GM21619 (cell line): ENCODE measurements around the gene MYCN.
"Not testable (repeated sequence)": the region's sequence is repeated elsewhere in the genome, so short reads cannot be mapped to it uniquely, and the experiment has no call there.

Experiments used
- ATAC-seq: cut with Tn5 transposase; IDR thresholded peaks from one replicate; pipeline ENCODE4 v1.9.1; 2021; ENCODE audit not compliant: unreplicated experiment

Gene MYCN

DNA sequence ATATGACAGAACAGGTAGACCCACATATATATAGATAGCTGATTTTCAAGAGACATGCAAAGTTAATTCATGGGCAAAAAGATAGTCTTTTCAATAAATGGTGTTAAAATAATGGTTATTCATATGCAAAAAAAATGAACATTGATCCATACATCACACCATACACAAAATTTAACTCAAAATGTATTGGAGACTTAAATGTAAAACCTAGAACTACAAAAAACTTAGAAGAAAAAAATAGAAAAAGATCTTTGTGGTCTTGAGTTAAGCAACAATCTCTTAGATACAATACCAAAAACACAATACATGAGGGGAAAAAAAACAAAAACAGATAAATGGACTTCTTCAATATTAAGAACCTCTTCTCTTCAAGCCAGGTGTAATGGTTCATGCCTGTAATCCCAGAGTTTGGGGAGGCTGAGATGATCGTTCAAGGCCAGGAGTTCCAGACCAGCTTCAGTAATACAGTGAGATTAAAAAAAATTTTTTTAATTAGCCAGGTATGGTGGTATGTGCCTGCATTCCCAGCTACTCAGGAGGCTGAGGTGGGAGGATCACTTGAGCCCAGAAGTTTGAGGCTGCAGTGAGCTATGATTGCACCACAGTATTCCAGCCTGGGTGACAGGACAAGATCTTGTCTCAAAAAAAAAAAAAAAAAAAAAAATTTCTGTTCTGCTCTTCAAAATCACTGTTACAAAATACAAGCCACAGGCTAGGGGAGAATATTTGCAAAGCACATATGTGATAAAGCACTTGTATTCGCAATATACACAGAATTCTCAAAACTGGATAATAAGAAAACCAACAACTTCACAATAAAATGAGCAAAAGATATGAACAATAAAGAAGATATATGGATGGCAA is 32.7 kb upstream of the MYCN start:
- no peak for ATAC-seq

DNA sequence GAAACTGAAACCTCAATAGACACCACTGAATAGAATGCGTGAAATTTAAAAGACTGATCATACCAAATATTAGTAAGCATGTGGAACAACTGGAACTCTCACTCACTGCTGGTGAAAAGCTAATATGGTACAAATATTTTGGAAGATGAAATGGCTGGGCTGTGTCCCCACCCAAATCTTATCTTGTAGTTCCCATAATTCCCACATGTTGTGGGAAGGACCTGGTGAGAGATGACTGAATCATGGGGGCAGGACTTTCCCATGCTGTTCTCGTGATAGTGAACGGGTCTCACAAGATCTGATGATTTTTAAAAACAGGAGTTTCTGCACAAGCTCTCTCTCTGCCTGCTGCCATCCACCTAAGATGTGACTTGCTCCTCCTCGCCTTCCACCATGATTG is 32.0 kb upstream of the MYCN start:
- no peak for ATAC-seq

DNA sequence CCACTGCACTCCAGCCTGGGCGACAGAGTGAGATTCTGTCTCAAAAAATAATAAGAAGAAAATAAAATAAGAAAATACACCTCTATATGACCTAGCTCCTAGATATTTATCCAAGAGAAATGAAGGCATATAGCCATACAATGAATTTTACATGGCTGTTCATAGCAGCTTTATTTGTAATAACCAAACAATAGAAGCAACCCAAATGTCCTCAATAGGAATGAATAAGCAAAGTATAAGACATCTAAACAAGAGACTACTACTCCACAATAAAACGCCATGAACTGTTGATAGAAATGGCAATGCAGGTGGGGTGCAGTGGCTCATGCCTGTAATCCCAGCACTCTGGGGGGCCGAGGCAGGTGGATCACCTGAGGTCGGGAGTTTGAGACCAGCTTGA is 31.2 kb upstream of the MYCN start:
- ATAC-seq, result no peak

DNA sequence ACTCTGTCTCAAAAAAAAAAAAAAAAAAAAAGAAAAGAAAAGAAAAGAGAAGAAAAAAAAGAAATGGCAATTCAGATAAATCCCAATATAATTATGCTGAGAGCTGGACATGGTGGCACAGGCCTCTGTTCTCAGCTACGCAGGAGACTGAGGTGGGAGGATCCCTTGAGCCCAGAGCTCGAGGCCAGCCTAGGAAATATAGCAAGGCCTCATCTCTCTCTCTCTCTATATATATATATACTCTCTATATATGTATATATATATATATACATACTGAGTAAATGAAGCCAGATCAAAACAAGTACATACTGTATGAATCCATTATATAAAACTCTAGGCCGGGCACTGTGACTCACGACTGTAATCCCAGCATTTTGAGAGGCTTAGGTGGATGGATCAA is 30.6 kb upstream of the MYCN start:
- ATAC-seq, result no peak

DNA sequence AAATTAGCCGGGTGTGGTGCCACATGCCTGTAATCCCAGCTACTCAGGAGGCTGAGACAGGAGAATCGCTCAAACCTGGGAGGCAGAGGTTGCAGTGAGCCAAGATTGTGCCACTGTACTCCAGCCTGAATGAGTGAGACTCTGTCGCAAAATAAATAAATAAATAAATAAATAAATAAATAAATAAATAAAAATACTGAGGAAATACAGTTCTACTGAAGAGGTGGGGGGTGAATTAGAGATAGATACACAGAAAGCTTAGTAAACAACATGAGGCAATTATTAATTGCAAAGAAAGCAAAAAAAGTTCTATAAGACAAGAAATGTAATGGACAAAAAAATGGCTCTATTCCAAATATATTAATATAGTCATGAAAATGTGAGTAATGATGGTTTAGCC is 29.1 kb upstream of the MYCN start:
- not testable (repeated sequence) for ATAC-seq

DNA sequence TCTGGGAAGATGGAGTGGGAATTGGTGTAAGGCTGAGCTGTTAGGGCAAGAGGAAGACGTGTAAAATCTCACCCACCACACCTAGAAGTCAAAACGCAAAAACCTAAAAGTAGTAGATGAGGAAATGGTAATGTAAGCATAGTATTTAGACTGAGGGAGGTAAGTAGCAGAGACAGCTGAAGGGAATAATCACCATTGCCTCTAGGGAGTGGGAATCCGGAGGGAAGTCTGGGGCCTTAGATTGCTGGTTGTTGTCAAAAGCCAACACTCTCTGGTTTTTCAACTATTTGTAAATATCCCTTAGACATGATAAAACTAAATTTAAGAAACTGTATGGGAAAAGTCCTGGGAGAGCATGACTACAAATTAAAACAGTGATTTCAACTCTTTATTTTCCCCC is 28.7 kb upstream of the MYCN start:
- no peak for ATAC-seq

DNA sequence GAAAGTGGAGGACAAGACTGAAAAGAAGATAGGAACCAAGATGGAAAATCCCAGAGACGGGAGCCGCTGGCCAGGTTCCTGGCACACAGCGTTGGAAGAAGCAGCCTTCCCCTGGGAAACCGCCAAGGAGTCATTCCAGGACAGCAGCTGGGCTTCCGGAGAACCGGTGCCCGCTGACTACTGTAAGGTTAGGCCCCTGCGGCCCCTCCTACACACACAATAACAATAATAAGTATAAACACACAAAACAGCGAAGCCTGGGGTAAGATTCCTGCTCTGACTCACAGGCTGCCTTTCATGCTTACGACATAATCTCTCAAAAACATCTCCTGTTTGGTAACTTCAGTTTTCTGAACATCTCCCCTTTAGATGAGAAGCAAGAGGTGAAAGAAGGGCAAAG is 28.1 kb upstream of the MYCN start:
- ATAC-seq, result no peak

DNA sequence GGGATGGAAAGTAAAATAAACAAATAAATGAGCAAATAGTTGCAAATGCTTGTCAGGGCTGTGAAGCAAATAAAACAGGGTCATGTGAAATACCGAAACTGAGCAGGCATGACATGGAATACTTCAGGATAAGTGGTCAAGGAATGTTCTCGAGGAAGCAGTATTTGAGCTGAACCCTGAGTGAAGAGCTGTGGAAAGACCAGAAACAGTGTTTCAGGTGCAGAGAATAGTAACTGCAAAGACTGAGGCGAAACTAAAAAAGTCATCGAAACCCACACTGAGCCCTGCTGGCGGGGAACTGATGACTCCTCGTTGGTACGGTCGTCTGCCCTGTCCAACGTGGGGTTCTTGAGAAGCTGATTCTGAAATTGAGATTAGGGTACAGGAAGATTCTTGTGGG is 27.2 kb upstream of the MYCN start:
- no peak for ATAC-seq

DNA sequence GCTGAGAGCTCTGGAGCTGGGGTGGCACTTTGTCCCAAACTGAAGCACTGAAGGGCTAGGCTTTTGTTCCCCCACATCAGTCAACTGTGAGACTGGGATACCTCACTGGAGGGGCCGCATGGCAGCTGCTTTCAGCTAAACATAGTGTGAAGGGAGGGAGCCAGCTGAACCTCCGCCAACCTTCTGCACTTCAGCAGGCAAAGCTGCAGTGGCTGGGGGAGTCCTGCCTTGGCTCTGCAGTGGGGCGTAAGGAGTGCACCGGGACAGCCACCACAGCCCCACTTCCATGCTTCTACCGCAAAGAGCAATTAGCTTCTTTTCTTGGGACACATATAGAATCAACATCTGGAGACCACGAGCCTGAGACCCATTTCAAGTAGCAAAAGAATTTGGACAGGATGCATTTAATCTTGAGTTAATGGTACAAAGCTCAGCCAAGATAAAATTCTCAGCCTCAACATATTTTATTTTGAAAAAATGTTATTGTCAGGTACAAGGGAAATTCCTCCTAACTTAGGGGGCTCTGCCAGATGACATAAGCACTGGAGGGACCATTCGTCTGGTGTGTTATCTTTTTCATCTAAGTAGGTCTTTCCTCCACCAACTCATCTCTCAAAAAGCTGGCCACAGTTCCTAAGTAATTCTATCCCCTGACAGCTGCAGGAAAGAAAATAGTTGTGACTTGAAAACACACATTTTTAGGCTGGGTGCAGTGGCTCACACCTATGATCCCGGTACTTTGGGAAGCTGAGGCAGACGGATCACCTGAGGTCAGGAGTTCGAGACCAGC is 25.6 kb upstream of the MYCN start:
- ATAC-seq, result no peak

DNA sequence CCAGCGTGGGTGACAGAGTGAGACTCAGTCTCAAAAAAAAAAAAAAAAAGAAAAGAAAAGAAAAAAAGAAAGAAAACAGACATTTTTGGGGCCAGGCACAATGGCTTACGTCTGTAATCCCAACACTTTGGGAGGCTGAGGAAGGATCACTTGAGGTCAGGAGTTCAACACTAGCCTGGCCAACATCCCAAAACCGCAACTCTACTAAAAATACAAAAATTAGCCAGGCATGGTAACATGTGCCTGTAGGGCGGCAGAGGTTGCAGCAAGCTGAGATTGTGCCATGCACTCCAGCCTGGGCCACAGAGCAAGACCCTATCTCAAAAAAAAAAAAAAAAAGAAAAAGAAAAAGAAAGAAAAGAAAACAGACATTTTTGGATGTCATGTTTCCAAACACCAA is 24.8 kb upstream of the MYCN start:
- ATAC-seq, result not testable (repeated sequence)

DNA sequence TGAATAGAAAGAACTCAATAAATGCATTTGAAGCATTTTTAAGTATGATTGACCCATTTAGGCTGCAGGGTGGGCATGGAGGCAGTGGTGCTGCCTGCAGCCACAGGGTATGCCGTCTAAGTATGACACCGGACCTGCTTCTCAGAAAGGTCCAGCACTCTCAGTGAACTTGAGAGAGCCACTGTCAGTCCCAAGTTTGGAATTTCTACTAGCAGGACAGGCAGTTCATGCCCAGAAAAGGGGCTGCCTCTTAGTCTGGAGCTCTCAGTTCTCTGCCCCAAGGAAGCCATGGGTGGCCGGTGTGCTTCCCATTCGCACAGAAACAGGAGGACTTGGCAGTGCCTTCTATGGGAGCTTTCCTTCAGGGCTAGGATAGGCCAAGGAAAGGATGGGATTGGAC is 24.0 kb upstream of the MYCN start:
- ATAC-seq, result no peak

DNA sequence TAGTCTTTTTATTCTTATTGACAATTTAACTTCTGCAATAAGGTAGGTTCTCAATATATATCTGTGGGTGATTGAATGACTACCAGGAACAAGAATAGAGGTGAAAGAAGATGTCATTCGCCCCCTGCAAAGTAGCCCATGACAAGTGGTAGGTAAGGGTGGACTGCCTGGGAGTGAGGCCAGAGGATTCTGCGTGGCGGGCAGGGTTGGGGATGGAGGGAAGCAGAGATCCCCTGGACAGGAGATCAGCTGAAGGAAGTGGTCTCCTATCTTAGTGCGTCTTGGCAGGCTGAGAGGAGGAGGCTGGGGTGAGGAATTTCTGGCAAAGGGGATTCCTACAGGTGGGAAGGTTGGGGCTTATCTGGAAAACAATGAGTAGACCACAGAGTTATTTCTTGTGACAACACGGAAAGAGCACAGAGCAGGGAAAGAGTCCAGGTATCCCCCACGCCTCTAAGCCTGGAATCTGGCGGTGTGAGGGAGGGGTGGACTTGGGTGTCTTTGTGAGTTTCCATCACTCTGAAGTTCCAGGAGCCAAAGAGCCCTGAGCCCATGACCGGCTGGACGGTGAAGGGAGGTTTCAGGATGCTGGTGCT is 21.5 kb upstream of the MYCN start:
- ATAC-seq, result no peak

DNA sequence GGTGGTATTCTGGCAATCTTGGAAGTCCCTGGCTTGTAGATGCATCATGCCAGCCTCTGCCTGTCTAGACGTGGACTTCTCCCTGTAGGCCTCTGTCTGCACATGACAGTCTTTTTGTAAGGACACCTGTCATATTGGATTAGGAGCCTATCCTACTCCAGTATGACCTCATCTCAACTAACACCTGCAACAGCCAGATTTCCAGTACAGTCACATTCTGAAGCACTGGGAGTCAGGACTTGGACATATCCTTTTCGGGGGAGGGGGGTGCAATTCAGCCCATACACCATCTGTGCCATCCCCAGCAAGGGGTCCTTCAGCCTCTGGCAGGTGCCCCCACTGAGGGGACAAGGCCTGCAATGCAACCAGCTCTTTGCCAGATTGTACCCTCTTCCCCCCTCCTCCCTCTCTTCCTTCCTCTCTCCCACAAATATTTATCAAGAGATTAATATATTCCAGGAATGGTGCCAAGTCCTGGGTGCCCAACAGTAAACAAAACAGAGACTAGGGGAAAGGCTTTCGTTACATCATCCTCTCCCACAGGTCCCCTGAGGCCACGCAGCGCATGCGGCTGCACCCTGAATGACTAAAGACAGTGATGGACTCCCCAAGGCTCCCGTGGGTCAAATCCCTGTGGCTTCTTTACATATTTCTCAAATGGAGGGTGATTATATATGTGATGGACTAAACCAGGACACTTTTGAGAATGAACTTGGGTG is 20.5 kb upstream of the MYCN start:
- ATAC-seq, result no peak

DNA sequence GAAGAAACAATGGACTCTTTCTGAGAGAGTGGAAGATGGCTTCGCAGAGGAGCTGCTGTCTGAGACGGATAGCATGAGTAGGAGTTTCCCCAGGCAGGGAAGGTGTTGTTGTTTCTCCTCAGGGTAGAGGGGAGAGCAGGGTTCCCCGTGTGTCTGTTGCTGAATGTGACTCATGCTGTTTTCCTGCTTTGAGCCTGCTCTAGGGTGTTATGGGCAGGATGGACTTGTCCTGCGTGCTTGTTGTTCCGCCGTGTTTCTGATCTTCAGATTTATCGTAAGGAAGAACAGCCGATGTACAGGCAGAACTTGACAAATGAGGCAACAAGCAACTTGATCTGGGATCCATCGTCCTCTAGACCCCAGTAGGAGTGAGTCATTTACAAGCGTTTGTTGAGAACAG is 19.7 kb upstream of the MYCN start:
- ATAC-seq, result no peak

DNA sequence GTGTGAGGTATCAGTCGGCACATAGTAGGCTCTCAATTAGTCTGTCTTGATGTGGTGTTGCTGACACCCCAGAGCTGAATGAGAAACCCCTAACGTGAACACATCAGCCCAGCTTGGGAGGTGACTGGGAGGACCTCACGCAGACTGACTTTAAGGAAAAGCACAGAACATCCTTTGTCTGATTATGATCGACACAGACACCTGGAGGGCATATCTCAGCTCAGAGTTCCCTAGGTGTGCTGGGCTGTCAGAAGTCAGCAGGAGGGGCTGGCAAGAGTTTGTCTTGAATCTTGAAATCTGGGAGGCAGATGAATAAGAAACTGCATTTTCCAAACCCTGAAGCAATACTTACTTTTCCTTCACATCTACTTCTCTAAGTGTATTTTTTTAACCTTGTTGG is 16.8 kb upstream of the MYCN start:
- ATAC-seq, result no peak

DNA sequence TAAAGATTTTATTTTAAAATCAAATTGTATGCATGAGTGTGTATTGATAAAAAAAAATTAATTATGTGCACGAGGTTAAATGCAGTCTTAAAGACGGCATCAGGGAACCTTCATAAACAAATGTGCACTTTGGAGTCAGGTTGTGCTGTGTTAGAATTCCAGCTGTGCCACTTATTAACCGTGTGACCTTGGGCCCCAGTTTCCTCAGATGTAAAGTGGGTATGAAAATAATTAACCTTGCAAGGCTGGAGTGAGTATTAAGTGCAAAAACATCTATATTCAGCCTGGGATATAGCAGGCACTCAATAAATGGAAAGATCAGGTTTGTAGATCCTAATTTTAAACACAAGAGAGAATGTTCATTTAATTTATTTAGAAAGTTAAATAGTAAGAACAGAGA is 14.5 kb upstream of the MYCN start:
- no peak for ATAC-seq

DNA sequence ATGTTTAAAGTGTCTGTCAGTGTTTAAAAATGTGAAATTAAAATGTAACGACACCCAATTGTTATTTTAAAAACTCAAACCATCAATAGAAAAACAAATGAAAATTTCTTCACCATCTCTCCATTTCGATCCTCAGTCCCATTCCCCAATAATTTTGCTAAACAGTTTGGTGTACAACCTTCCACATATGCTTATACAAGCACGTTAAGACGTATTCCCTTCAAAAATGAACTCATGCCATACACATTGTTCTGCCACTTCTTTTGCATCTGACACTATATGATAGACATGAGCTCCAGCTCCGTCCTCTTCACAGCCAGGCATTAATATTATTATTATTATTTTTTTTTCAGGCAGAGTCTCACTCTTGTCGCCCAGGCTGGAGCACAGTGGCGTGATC is 14.1 kb upstream of the MYCN start:
- ATAC-seq, result no peak

DNA sequence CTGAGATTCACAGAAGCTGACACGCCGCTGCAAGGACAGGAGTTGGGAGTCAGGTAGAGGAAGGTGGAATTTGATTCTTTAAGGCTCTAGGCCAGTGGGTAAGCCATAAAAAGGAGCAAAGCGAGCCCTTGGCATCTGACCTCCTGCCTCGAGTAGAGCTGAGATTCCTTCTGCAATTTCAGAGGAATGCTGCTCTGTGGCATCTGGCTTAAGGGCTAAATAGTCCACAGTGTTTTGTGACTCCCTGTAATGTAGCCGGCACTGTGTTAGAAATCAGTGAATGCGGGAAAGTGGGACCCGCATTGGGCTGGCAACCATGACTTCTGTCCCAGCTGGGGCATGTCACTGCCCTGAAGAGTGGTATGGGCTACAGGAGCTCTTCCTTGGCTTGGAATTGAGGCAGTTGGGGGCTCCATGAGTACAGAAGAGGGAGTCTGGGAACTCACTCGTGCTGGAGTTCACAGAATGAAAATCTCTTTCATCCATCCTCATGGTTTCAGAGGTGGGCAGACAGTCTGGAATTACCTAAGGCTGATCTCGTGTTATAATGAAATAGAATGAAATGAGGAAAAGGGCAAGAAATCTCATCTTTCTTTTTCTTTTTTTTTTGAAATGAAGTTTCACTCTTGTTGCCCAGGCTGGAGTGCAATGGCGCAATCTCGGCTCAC is 12.7 kb upstream of the MYCN start:
- ATAC-seq, result no peak

DNA sequence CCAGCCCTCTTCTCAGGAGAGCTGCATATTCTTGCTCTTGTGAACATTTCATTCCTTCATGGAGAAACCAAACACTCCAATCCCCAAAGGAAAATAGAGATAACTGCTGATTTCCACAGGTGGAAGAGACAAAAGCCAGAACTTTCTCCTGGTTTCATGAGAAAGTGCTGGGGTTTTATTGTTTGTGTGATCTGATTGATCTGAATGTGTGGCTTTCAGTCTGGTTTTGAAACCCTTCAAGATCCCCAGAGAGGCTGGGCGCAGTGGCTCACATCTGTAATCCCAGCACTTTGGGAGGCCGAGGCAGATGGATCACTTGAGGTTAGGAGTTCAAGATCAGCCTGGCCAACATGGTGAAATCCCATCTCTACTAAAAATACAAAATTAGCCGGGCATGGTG is 11.3 kb upstream of the MYCN start:
- ATAC-seq, result not testable (repeated sequence)

DNA sequence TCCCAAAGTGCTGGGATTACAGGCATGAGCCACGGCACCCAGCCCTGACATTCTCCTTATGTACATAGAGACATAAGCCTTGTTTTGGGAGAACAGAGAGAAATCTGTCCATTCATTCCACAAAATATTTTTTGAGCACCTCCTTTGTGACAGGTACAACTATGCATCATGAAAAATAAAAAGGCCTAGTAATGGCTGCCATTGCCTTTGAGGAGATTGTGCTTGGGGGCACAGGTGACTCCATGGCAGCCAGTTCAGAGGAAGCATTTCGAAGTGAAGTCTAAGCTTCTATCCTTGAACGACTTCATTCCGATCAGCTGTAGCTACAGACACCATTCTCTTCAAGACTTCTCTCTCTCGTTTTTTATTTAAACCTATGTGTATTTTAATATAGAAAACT is 10.5 kb upstream of the MYCN start:
- no peak for ATAC-seq
